ENCODE data around the gene FAM149B1.

FAM149B1 gene

DNA sequence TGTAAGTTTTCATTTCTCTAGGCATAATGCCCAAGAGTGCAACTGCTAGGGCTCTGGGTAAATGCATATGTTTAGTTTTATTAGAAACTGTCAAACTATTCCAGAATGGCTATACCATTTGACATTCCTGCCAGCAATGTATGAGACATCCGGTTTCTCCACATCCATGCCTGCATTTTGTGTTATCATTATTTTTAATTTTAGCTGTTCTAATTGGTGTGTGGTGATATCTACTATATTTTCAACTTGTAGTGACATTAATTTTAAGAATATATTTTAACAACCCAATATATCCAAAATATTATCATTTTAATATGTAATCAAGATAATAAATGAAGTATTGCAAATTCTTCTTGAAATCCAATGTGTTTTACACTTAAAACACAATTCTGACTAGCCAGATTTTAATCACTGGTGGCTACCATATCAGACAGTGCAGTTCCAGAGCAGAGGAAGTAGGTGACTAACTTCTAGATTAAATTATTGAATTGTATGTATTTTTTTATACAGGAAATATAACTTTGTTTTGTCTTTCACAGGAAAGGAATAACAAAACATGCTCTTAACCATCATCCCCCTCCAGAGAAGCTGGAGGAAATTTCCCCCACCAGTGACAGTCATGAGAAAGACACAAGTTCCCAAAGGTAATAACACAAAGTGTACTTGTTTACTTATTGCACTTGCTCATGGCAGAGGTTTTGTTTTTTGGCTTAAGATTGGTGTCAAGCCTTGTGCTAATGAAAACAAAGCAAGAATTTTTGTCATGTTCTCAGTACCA, 6.4 kb downstream of the FAM149B1 start:
- no peak overlapping the region for H3K9ac ChIP-seq (ENCODE audit: low read depth, low read length)
- H3K4me3 ChIP-seq (ENCODE audit: low read length) = no peak overlapping the region
- no peak overlapping the region for H3K27ac ChIP-seq (ENCODE audit: low read depth, low read length)
- no peaks in the 10 kb centered on the region for H3K27me3 ChIP-seq (ENCODE audit: insufficient read depth, low read length)
- WGBS = 100% methylated on average over 1 of the region's 1 CpG
- H3K4me1 ChIP-seq (ENCODE audit: insufficient read depth, low read length) = no peaks in the 10 kb centered on the region
- peaks cover 27% of the 10 kb centered on the region for H3K36me3 ChIP-seq (ENCODE audit: insufficient read depth, low read length)
- no peaks in the 10 kb centered on the region for H3K9me3 ChIP-seq (ENCODE audit: insufficient read depth, low read depth, low read length)

DNA sequence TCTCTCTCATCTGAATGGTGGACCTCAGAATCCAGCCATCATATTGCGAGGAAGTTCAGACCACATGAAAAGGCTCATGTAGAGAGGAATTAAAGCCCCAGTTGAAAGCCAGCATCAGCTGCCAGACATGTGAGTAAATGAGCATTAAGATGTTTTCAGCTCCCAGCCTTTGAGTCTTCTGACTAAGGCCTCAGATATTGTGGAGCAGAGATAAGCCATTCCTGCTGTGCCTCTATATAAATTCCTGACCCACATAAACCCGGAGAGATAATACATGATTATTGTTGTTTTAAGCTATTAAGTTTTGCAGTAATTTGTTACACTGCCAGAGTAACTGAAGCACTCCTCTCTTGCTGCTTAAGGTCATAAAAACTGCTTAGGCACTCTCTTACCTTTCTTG, 14.6 kb downstream of the FAM149B1 start:
- no peak overlapping the region for H3K27ac ChIP-seq (ENCODE audit: low read depth, low read length)
- no peak overlapping the region for H3K4me3 ChIP-seq (ENCODE audit: low read length)
- WGBS = 93% methylated on average over 1 of the region's 2 CpGs
- H3K9me3 ChIP-seq (ENCODE audit: insufficient read depth, low read depth, low read length) = no peaks in the 10 kb centered on the region
- peaks cover 28% of the 10 kb centered on the region for H3K36me3 ChIP-seq (ENCODE audit: insufficient read depth, low read length)
- H3K9ac ChIP-seq (ENCODE audit: low read depth, low read length) = no peak overlapping the region
- no peaks in the 10 kb centered on the region for H3K4me1 ChIP-seq (ENCODE audit: insufficient read depth, low read length)
- H3K27me3 ChIP-seq (ENCODE audit: insufficient read depth, low read length) = no peaks in the 10 kb centered on the region

- no peaks in the 10 kb centered on the region for H3K27me3 ChIP-seq (ENCODE audit: insufficient read depth, low read length)
- H3K4me1 ChIP-seq (ENCODE audit: insufficient read depth, low read length) = no peaks in the 10 kb centered on the region
- H3K4me3 ChIP-seq (ENCODE audit: low read length) = no peak overlapping the region
- H3K9me3 ChIP-seq (ENCODE audit: insufficient read depth, low read depth, low read length) = no peaks in the 10 kb centered on the region
- peaks cover 25% of the 10 kb centered on the region for H3K36me3 ChIP-seq (ENCODE audit: insufficient read depth, low read length)
- H3K9ac ChIP-seq (ENCODE audit: low read depth, low read length) = no peak overlapping the region
- H3K27ac ChIP-seq (ENCODE audit: low read depth, low read length) = no peak overlapping the region
- 92% methylated on average over 3 of the region's 3 CpGs for WGBS
Measured at GRCh38 chr10:73183667-73184281, 15.9 kb downstream of the FAM149B1 start.

DNA sequence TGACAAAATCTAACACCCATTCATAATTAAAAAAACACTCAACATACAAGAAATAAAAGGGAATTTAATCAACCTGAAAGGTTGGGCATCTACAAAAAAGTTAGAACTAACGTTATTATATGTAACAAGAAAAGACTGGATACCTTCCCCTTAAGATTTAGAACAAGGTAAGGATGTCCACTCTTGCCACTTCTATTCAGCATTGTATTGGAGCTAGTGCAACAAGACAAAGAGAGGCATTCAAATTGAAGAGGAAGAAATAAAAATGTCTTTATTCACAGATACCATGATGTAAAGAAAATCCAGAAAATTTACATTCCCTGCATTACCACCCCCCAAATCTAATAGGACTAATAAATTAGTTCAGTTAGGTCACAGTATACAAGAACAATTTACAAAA, 18.3 kb downstream of the FAM149B1 start:
- Histone ChIP-seq H3K9ac (ENCODE audit: low read depth, low read length) (no peak overlapping the region), H3K36me3 (ENCODE audit: insufficient read depth, low read length) (peaks cover 14% of the 10 kb centered on the region), H3K9me3 (ENCODE audit: insufficient read depth, low read depth, low read length) (no peaks in the 10 kb centered on the region), H3K4me3 (ENCODE audit: low read length) (no peak overlapping the region), H3K27me3 (ENCODE audit: insufficient read depth, low read length) (no peaks in the 10 kb centered on the region), H3K4me1 (ENCODE audit: insufficient read depth, low read length) (no peaks in the 10 kb centered on the region), H3K27ac (ENCODE audit: low read depth, low read length) (no peak overlapping the region)
- WGBS = no CpG with 5 or more reads among the region's 1 CpG

DNA sequence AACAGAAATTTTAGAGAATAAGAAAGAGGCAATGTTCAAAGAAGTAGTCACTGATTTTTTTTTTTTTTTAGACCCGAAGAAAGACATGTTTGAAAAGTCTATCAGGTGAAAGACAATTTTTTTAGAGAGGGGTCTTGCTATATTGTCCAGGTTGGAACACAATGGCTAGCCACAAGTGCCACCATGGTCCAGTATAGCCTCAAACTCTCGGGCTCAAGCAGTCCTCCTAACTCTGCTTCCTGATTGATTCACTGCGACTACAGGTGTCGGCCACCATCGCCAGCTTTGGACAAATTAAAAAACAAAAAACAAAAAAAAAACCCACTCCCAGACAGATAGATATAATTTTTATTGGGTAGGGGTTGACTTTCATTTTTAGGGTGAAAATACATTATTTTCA, 22.3 kb downstream of the FAM149B1 start:
- H3K4me1 ChIP-seq (ENCODE audit: insufficient read depth, low read length) = no peaks in the 10 kb centered on the region
- H3K9me3 ChIP-seq (ENCODE audit: insufficient read depth, low read depth, low read length) = no peaks in the 10 kb centered on the region
- no peak overlapping the region for H3K9ac ChIP-seq (ENCODE audit: low read depth, low read length)
- H3K27me3 ChIP-seq (ENCODE audit: insufficient read depth, low read length) = no peaks in the 10 kb centered on the region
- peaks cover 10% of the 10 kb centered on the region for H3K36me3 ChIP-seq (ENCODE audit: insufficient read depth, low read length)
- H3K27ac ChIP-seq (ENCODE audit: low read depth, low read length) = no peak overlapping the region
- WGBS = 93% methylated on average over 5 of the region's 5 CpGs
- no peak overlapping the region for H3K4me3 ChIP-seq (ENCODE audit: low read length)

GRCh38 chr10:73205081-73205480, 37.2 kb downstream of the FAM149B1 start:
- Histone ChIP-seq H3K4me3 (ENCODE audit: low read length) (no peak overlapping the region), H3K27me3 (ENCODE audit: insufficient read depth, low read length) (no peaks in the 10 kb centered on the region), H3K36me3 (ENCODE audit: insufficient read depth, low read length) (peaks cover 18% of the 10 kb centered on the region), H3K4me1 (ENCODE audit: insufficient read depth, low read length) (no peaks in the 10 kb centered on the region), H3K27ac (ENCODE audit: low read depth, low read length) (no peak overlapping the region), H3K9ac (ENCODE audit: low read depth, low read length) (no peak overlapping the region), H3K9me3 (ENCODE audit: insufficient read depth, low read depth, low read length) (peaks cover 15% of the 10 kb centered on the region)
- WGBS = 97% methylated on average over 3 of the region's 3 CpGs

DNA sequence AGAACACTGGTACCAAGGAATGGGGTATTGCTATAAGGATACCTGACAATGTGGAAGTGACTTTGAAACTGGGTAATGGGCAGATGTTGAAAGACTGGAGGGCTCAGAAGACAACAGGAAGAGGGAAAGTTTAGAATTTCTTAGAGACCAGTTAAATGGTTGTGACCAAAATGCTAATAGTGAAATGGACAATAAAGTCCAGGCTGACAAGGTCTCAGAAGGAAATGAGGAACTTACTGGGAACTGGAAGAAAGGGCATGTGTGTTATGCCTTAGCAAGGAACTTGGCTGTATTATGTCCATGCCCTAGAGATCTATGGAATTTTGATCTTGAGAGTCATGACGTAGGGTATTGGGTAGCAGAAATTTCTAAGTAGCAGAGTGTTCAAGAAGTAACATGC, 38.0 kb downstream of the FAM149B1 start:
- H3K27me3 ChIP-seq (ENCODE audit: insufficient read depth, low read length) = no peaks in the 10 kb centered on the region
- no peak overlapping the region for H3K9ac ChIP-seq (ENCODE audit: low read depth, low read length)
- H3K27ac ChIP-seq (ENCODE audit: low read depth, low read length) = no peak overlapping the region
- 93% methylated on average over 1 of the region's 1 CpG for WGBS
- no peak overlapping the region for H3K4me3 ChIP-seq (ENCODE audit: low read length)
- H3K4me1 ChIP-seq (ENCODE audit: insufficient read depth, low read length) = no peaks in the 10 kb centered on the region
- peaks cover 25% of the 10 kb centered on the region for H3K36me3 ChIP-seq (ENCODE audit: insufficient read depth, low read length)
- H3K9me3 ChIP-seq (ENCODE audit: insufficient read depth, low read depth, low read length) = peaks cover 15% of the 10 kb centered on the region

- H3K4me3 ChIP-seq (ENCODE audit: low read length) = no peak overlapping the region
- peaks cover 27% of the 10 kb centered on the region for H3K36me3 ChIP-seq (ENCODE audit: insufficient read depth, low read length)
- H3K27ac ChIP-seq (ENCODE audit: low read depth, low read length) = no peak overlapping the region
- peaks cover 15% of the 10 kb centered on the region for H3K9me3 ChIP-seq (ENCODE audit: insufficient read depth, low read depth, low read length)
- no peaks in the 10 kb centered on the region for H3K4me1 ChIP-seq (ENCODE audit: insufficient read depth, low read length)
- WGBS = 96% methylated on average over 5 of the region's 5 CpGs
- H3K27me3 ChIP-seq (ENCODE audit: insufficient read depth, low read length) = no peaks in the 10 kb centered on the region
- no peak overlapping the region for H3K9ac ChIP-seq (ENCODE audit: low read depth, low read length)
Measured at GRCh38 chr10:73206385-73206784, 38.5 kb downstream of the FAM149B1 start.

- no peak overlapping the region for H3K9ac ChIP-seq (ENCODE audit: low read depth, low read length)
- no peak overlapping the region for H3K27ac ChIP-seq (ENCODE audit: low read depth, low read length)
- peaks cover 15% of the 10 kb centered on the region for H3K9me3 ChIP-seq (ENCODE audit: insufficient read depth, low read depth, low read length)
- H3K27me3 ChIP-seq (ENCODE audit: insufficient read depth, low read length) = no peaks in the 10 kb centered on the region
- H3K4me3 ChIP-seq (ENCODE audit: low read length) = no peak overlapping the region
- 93% methylated on average over 2 of the region's 2 CpGs for WGBS
- no peaks in the 10 kb centered on the region for H3K4me1 ChIP-seq (ENCODE audit: insufficient read depth, low read length)
- H3K36me3 ChIP-seq (ENCODE audit: insufficient read depth, low read length) = peaks cover 29% of the 10 kb centered on the region
Measured at GRCh38 chr10:73207883-73208282, 40.0 kb downstream of the FAM149B1 start.

GRCh38 chr10:73209705-73210104, 41.8 kb downstream of the FAM149B1 start:
- Histone ChIP-seq H3K4me1 (ENCODE audit: insufficient read depth, low read length) (no peaks in the 10 kb centered on the region), H3K4me3 (ENCODE audit: low read length) (no peak overlapping the region)

GRCh38 chr10:73210395-73211105, 42.6 kb downstream of the FAM149B1 start:
- no peak overlapping the region for H3K27ac ChIP-seq (ENCODE audit: low read depth, low read length)
- no peak overlapping the region for H3K9ac ChIP-seq (ENCODE audit: low read depth, low read length)
- peaks cover 15% of the 10 kb centered on the region for H3K9me3 ChIP-seq (ENCODE audit: insufficient read depth, low read depth, low read length)
- WGBS = 92% methylated on average over 3 of the region's 3 CpGs
- H3K27me3 ChIP-seq (ENCODE audit: insufficient read depth, low read length) = no peaks in the 10 kb centered on the region
- H3K36me3 ChIP-seq (ENCODE audit: insufficient read depth, low read length) = peaks cover 29% of the 10 kb centered on the region
- no peak overlapping the region for H3K4me3 ChIP-seq (ENCODE audit: low read length)
- H3K4me1 ChIP-seq (ENCODE audit: insufficient read depth, low read length) = no peaks in the 10 kb centered on the region

More at GRCh38 chr10:73209705-73210104, 41.8 kb downstream of the FAM149B1 start:
- Histone ChIP-seq H3K9ac (ENCODE audit: low read depth, low read length) (no peak overlapping the region), H3K27me3 (ENCODE audit: insufficient read depth, low read length) (no peaks in the 10 kb centered on the region), H3K36me3 (ENCODE audit: insufficient read depth, low read length) (peaks cover 29% of the 10 kb centered on the region), H3K9me3 (ENCODE audit: insufficient read depth, low read depth, low read length) (peaks cover 15% of the 10 kb centered on the region), H3K27ac (ENCODE audit: low read depth, low read length) (no peak overlapping the region)
- 91% methylated on average over 1 of the region's 1 CpG for WGBS

All from HUES64 (cell line).